H1 (cell line): ENCODE data around the gene GLCE. TPM values are rescaled to one million over a fixed set of nuclear protein-coding genes. Genes with fewer than 3 reads are reported as not detected.

Experiments used
- CTCF ChIA-PET: fragments of 300-600 bp; sonication (Branson Sonifier 250); formaldehyde crosslinking; loops from one replicate; lab custom pipeline; 2021; ENCODE audit not compliant: partially characterized antibody; lab: Charles Lee
- POLR2A ChIA-PET: fragments of 300-600 bp; sonication (Branson Sonifier 250); formaldehyde crosslinking; loops from one replicate; lab custom pipeline; 2021; ENCODE audit warnings: inconsistent platforms; ENCODE audit not compliant: partially characterized antibody; lab: Charles Lee
- DNase-seq, 2 experiments: peaks; one replicate each; pipeline versions ENCODE4 v3.0.0 to v3.0.0-alpha.2; 2010 to 2022; ENCODE audit warnings: low spot score in 2 of 2, low read depth in 1 of 2, mixed read lengths in 1 of 2
- FAIRE-seq: peaks from 2 replicates; lab custom pipeline; 2011; peaks lifted over from hg19 to GRCh38; lab: Jason Lieb, UNC
- H2AFZ ChIP-seq: 2 replicates; pipeline ENCODE4 v1.8.1; 2012; ENCODE audit warnings: low read length, inconsistent platforms
- H2AK5ac ChIP-seq: 2 replicates; pipeline ENCODE4 v1.6.1; 2013; ENCODE audit warnings: low read depth, low read length
- H2BK120ac ChIP-seq: replicated peaks from 2 replicates; pipeline ENCODE3; 2013; ENCODE audit warnings: low read depth, low read length, inconsistent platforms
- H2BK12ac ChIP-seq: 2 replicates; pipeline ENCODE4 v1.6.1; 2013; ENCODE audit warnings: low read depth, low read length
- H2BK15ac ChIP-seq: 2 replicates; pipeline ENCODE4 v1.6.1; 2013; ENCODE audit warnings: low read length
- H2BK20ac ChIP-seq: 2 replicates; pipeline ENCODE4 v1.6.1; 2013; ENCODE audit warnings: low read length
- H2BK5ac ChIP-seq: 2 replicates; pipeline ENCODE4 v1.6.1; 2013; ENCODE audit warnings: low read depth, low read length
- H3K14ac ChIP-seq: 2 replicates; pipeline ENCODE4 v1.6.1; 2013; ENCODE audit warnings: inconsistent platforms; ENCODE audit not compliant: insufficient read length
- H3K18ac ChIP-seq: 2 replicates; pipeline ENCODE4 v1.6.1; 2013; ENCODE audit warnings: low read length; ENCODE audit errors: extremely low read depth
- H3K23ac ChIP-seq: 2 replicates; pipeline ENCODE4 v1.6.1; 2013; ENCODE audit warnings: inconsistent platforms; ENCODE audit not compliant: insufficient read length
- H3K23me2 ChIP-seq: 2 replicates; pipeline ENCODE4 v1.6.1; 2013; ENCODE audit warnings: low read depth, low read length
- H3K27ac ChIP-seq: 2 replicates; pipeline ENCODE4 v1.6.1; 2011; ENCODE audit warnings: low read depth, low read length, inconsistent platforms
- H3K27me3 ChIP-seq, 4 experiments: replicated peaks in 1 of 4; 1 replicate in 1 of 4; 2 replicates in 3 of 4; pipeline versions ENCODE4 v1.6.1 to v1.8.1; 2011 to 2013; ENCODE audit warnings: low read length in 3 of 4, mild to moderate bottlenecking in 3 of 4, inconsistent platforms in 2 of 4, mixed read lengths in 2 of 4, moderate library complexity in 1 of 4; ENCODE audit not compliant: control insufficient read depth in 3 of 4, insufficient read depth in 3 of 4; ENCODE audit errors: extremely low read depth in 1 of 4
- H3K36me3 ChIP-seq, 4 experiments: 2 replicates each; pipeline versions ENCODE4 v1.6.1 to v1.8.1; 2011 to 2013; ENCODE audit warnings: mild to moderate bottlenecking in 4 of 4, low read length in 3 of 4, moderate library complexity in 2 of 4, control low read depth in 1 of 4, inconsistent platforms in 1 of 4; ENCODE audit not compliant: insufficient read depth in 4 of 4, control insufficient read depth in 2 of 4
- H3K4ac ChIP-seq: replicated peaks from 2 replicates; pipeline ENCODE3; 2013; ENCODE audit warnings: low read length, low read depth, mixed read lengths, inconsistent platforms; ENCODE audit not compliant: insufficient read length
- H3K4me1 ChIP-seq, 4 experiments: replicated peaks in 1 of 4; 1 replicate in 1 of 4; 2 replicates in 3 of 4; pipeline versions ENCODE4 v1.6.1 to v1.8.1; 2011 to 2013; ENCODE audit warnings: low read length in 3 of 4, inconsistent platforms in 2 of 4, mixed read lengths in 1 of 4; ENCODE audit not compliant: insufficient read depth in 4 of 4, control insufficient read depth in 3 of 4
- H3K4me2 ChIP-seq, 2 experiments: 2 replicates each; pipeline versions ENCODE4 v1.6.1 to v1.8.1; 2011 to 2013; ENCODE audit warnings: low read depth in 2 of 2, low read length in 2 of 2, control low read depth in 1 of 2, inconsistent platforms in 1 of 2, mild to moderate bottlenecking in 1 of 2; ENCODE audit not compliant: insufficient read depth in 1 of 2
- H3K4me3 ChIP-seq, 4 experiments: fragments of 200-600, 300-600 bp in 1 of 4; sonication (generic), shearing (Covaris generic), sonication (Bioruptor Twin) in 1 of 4; 2 replicates each; pipeline versions ENCODE4 v1.5.1 to v1.8.1; 2011 to 2016; ENCODE audit warnings: low read length in 4 of 4, low read depth in 3 of 4, control low read depth in 2 of 4, inconsistent platforms in 2 of 4, mild to moderate bottlenecking in 2 of 4, mixed read lengths in 1 of 4, moderate library complexity in 1 of 4; ENCODE audit not compliant: insufficient read depth in 2 of 4; ENCODE audit errors: extremely low read depth in 1 of 4
- H3K56ac ChIP-seq: replicated peaks from 2 replicates; pipeline ENCODE3; 2013; ENCODE audit warnings: low read depth, mild to moderate bottlenecking, mixed read lengths, low read length, inconsistent platforms; ENCODE audit not compliant: insufficient read length
- H3K79me1 ChIP-seq: 2 replicates; pipeline ENCODE4 v1.6.1; 2013; ENCODE audit warnings: low read depth, low read length, control low read depth
- H3K79me2 ChIP-seq, 2 experiments: 2 replicates each; pipeline versions ENCODE4 v1.6.1 to v1.8.1; 2012 to 2013; ENCODE audit warnings: low read length in 2 of 2, mild to moderate bottlenecking in 2 of 2, inconsistent platforms in 1 of 2; ENCODE audit not compliant: insufficient read depth in 2 of 2, control insufficient read depth in 1 of 2
- H3K9ac ChIP-seq, 4 experiments: replicated peaks in 1 of 4; 1 replicate in 1 of 4; 2 replicates in 3 of 4; pipeline versions ENCODE4 v1.6.1 to v1.8.1; 2011 to 2013; ENCODE audit warnings: low read depth in 3 of 4, low read length in 3 of 4, control low read depth in 2 of 4, mild to moderate bottlenecking in 2 of 4, moderate library complexity in 2 of 4, inconsistent platforms in 1 of 4; ENCODE audit errors: extremely low read depth in 1 of 4
- H3K9me3 ChIP-seq, 2 experiments: 2 replicates each; pipeline versions ENCODE4 v1.6.1 to v1.8.1; 2012 to 2013; ENCODE audit warnings: mild to moderate bottlenecking in 2 of 2, moderate library complexity in 2 of 2, control low read depth in 1 of 2, inconsistent platforms in 1 of 2, low read depth in 1 of 2, low read length in 1 of 2, mixed read lengths in 1 of 2; ENCODE audit not compliant: insufficient read depth in 2 of 2
- H4K20me1 ChIP-seq, 2 experiments: replicated peaks in 1 of 2; 2 replicates each; pipeline versions ENCODE3 to v1.8.1; 2011 to 2013; ENCODE audit warnings: inconsistent platforms in 2 of 2, low read length in 2 of 2, mild to moderate bottlenecking in 1 of 2; ENCODE audit not compliant: insufficient read depth in 2 of 2, control insufficient read depth in 1 of 2
- H4K5ac ChIP-seq: 2 replicates; pipeline ENCODE4 v1.6.1; 2013; ENCODE audit warnings: low read length, low read depth, mixed read lengths, inconsistent platforms; ENCODE audit not compliant: insufficient read length
- H4K8ac ChIP-seq: 2 replicates; pipeline ENCODE4 v1.8.0; 2013; ENCODE audit warnings: mild to moderate bottlenecking, moderate library complexity, low read length, inconsistent platforms; ENCODE audit not compliant: insufficient read depth; ENCODE audit errors: extremely low read depth
- H4K91ac ChIP-seq: replicated peaks from 2 replicates; pipeline ENCODE3; 2013; ENCODE audit warnings: low read length, mixed read lengths, inconsistent platforms; ENCODE audit not compliant: insufficient read length
- CREB1 ChIP-seq: IDR thresholded peaks from 2 replicates; pipeline ENCODE4 v1.6.1; 2012; ENCODE audit warnings: inconsistent platforms
- GABPA ChIP-seq: IDR thresholded peaks from 2 replicates; pipeline ENCODE4 v1.6.1; 2011; ENCODE audit warnings: mild to moderate bottlenecking, low read length, moderate library complexity, borderline replicate concordance; ENCODE audit not compliant: insufficient read depth
- HDAC2 ChIP-seq, 2 experiments: fragments of 300-600 bp in 1 of 2; sonication (generic) in 1 of 2; IDR thresholded peaks; 2 replicates each; pipeline ENCODE4 v1.6.1; 2011 to 2012; ENCODE audit warnings: low read depth in 2 of 2, low read length in 2 of 2, mild to moderate bottlenecking in 2 of 2, moderate library complexity in 2 of 2, borderline replicate concordance in 1 of 2, inconsistent platforms in 1 of 2
- MAX ChIP-seq: IDR thresholded peaks from 2 replicates; pipeline ENCODE4 v1.6.1; 2012; ENCODE audit warnings: inconsistent platforms
- NRF1 ChIP-seq: IDR thresholded peaks from 2 replicates; pipeline ENCODE4 v1.6.1; 2011; ENCODE audit warnings: mild to moderate bottlenecking, low read depth, low read length, improper control_type of control experiment
- SIN3A ChIP-seq, 2 experiments: IDR thresholded peaks in 1 of 2; conservative IDR thresholded peaks in 1 of 2; 2 replicates each; pipeline ENCODE4 v1.6.1; 2011 to 2012; ENCODE audit warnings: low read length in 2 of 2, improper control_type of control experiment in 1 of 2, low read depth in 1 of 2, mild to moderate bottlenecking in 1 of 2
- SP1 ChIP-seq: IDR thresholded peaks from 2 replicates; pipeline ENCODE4 v1.6.1; 2011; ENCODE audit warnings: low read depth, low read length
- SP2 ChIP-seq: IDR thresholded peaks from 2 replicates; pipeline ENCODE4 v1.6.1; 2012; ENCODE audit warnings: mild to moderate bottlenecking, low read length, inconsistent platforms
- TEAD4 ChIP-seq: IDR thresholded peaks from 2 replicates; pipeline ENCODE4 v1.6.1; 2012; ENCODE audit warnings: low read depth, low read length, inconsistent platforms, mixed read lengths
- WGBS, 2 experiments: shearing (Covaris generic) in 1 of 2; methylation state at CpG; one replicate each; pipeline versions ENCODE4 v1.1.6 to v1.1.7; 2013 to 2015; ENCODE audit warnings: low lambda C conversion rate in 2 of 2, mixed read lengths in 2 of 2, inconsistent platforms in 1 of 2, low coverage in 1 of 2, missing lambda C conversion rate in 1 of 2; ENCODE audit not compliant: insufficient replicate concordance in 2 of 2, insufficient coverage in 1 of 2, insufficient read length in 1 of 2; ENCODE audit errors: extremely low coverage in 1 of 2, missing lambda C conversion rate in 1 of 2; 5-methylcytosine and 5-hydroxymethylcytosine counted together
- polyA plus RNA-seq, 7 experiments: library from polyadenylated mRNA; depleted of rRNA in 3 of 7; stranded (reverse) in 5 of 7; unstranded in 2 of 7; fragments of >200 nt in 5 of 7; fragments of 200-250 nt in 2 of 7; gene quantifications; 1 replicate in 5 of 7; 2 replicates in 1 of 7; 4 replicates in 1 of 7; pipeline versions ENCODE4 v1.2.1 to v1.2.3, GENCODE V29; 2011 to 2013; ENCODE audit warnings: missing spikeins in 2 of 7, mixed read lengths in 2 of 7
- total RNA-seq: library from RNA; stranded (reverse); fragmentation: NEBNext Ultra II Directional; extraction: Animal tissue kit (Norgen Biotek cat#: 25700); gene quantifications from 2 replicates; pipeline ENCODE4 v1.2.1, GENCODE V29; 2021

The GLCE gene
- total and polyA plus RNA-seq, 2 of the 8 experiments (the other 6 are each of a cell fraction or from before 2014, with no cell fraction given), result 17.1 to 22.7 TPM

GRCh38 chr15:69200832-69201745 lies 40.7 kb downstream of the GLCE start:
- H3K9me3 ChIP-seq, result no peaks in the 10 kb centered on the region
- DNase-seq, result no peak
- H3K4me3 ChIP-seq, result no peak overlapping the region
- H3K27ac ChIP-seq, result no peak overlapping the region
- H2BK12ac ChIP-seq, result no peak overlapping the region
- no peak overlapping the region for H4K5ac ChIP-seq
- no peak overlapping the region for H3K4ac ChIP-seq
- H3K18ac ChIP-seq, result 0 out of 2 replicates have a peak overlapping the region, but pooled peaks have one; percentile 2
- CTCF ChIA-PET, result interaction anchor here (0.6 to 1.9 kb wide), 5 partner anchors 12 to 368 kb away, joined by 3 to 5 read pairs (median 3); partner anchors contain the start of gene GLCE
- no peaks in the 10 kb centered on the region for H3K23me2 ChIP-seq
- H2AK5ac ChIP-seq, result peak overlapping the region; percentile 16; the same call in 1 of the 2 replicates
- no peak overlapping the region for H2BK15ac ChIP-seq
- H2BK20ac ChIP-seq, result no peak overlapping the region
- H3K9ac ChIP-seq, result no peak overlapping the region
- no peak overlapping the region for H3K23ac ChIP-seq
- H3K4me2 ChIP-seq, result no peak overlapping the region
- H2BK5ac ChIP-seq, result no peak overlapping the region
- H3K14ac ChIP-seq, result no peak overlapping the region
- no peak for TF ChIP-seq SP2
- TF ChIP-seq CREB1, result no peak
- no peak for TF ChIP-seq SIN3A (conservative IDR thresholded peaks at IDR 0.05 in 1 of 2, IDR thresholded peaks at IDR 0.05 in 1 of 2; ENCODE audit: low read depth in 1 of 2, low read length in 2 of 2)
- TF ChIP-seq SP1, result no peak
- 0 out of 2 replicates have a peak, but pooled peaks have one; percentile 26 for TF ChIP-seq MAX
- peak; percentile 42; the same call in 1 of the 2 replicates for TF ChIP-seq TEAD4
- TF ChIP-seq NRF1, result no peak
- TF ChIP-seq HDAC2 (IDR thresholded peaks at IDR 0.05; ENCODE audit: borderline replicate concordance in 1 of 2, low read depth in 2 of 2, low read length in 2 of 2), result no peak
- TF ChIP-seq GABPA, result no peak
- H3K4me1 ChIP-seq, result peaks cover 0 to 5% (median 1%) of the 10 kb centered on the region in 4 experiments; a peak in 3 of 7 replicates
- no peaks in the 10 kb centered on the region for H4K20me1 ChIP-seq
- no peak overlapping the region for H4K8ac ChIP-seq
- H4K91ac ChIP-seq, result no peak overlapping the region
- H3K27me3 ChIP-seq, result no peaks in the 10 kb centered on the region
- H3K56ac ChIP-seq, result no peak overlapping the region
- FAIRE-seq, result no peak
- WGBS, 2 experiments, result 76% methylated on average over 1 of the region's 1 CpG; no CpG with 5 or more reads in 1 of the 2 experiments
- no peak overlapping the region for H2BK120ac ChIP-seq
- peaks cover 0 to 8% (median 5%) of the 10 kb centered on the region in 4 experiments; a peak in 4 of 8 replicates for H3K36me3 ChIP-seq
- H2AFZ ChIP-seq, result no peak overlapping the region
- POLR2A ChIA-PET, result interaction anchor here (0.7 to 0.9 kb wide), 2 partner anchors 65 to 142 kb away, joined by 3 to 4 read pairs; no protein-coding TSS in a partner anchor
- H3K79me1 ChIP-seq, result no peaks in the 10 kb centered on the region
- H3K79me2 ChIP-seq, result peaks cover 0 to 28% of the 10 kb centered on the region in 2 experiments; a peak in 2 of 4 replicates
